Fibroblast of skin of abdomen (primary cell): ENCODE data around the gene FAM169A. TPM values are rescaled to one million over a fixed set of nuclear protein-coding genes. Genes with fewer than 3 reads are reported as not detected.
"Not testable (repeated sequence)": the region's sequence is repeated elsewhere in the genome, so short reads cannot be mapped to it uniquely, and the experiment has no call there.

Experiments
- DNase-seq: peaks from one replicate; pipeline ENCODE4 v3.0.0-alpha.2; 2013
- polyA plus RNA-seq, 2 experiments: library from polyadenylated mRNA; unstranded; fragments of 120-200 nt; gene quantifications; one replicate each; pipeline ENCODE4 v1.2.1, GENCODE V29; 2013; ENCODE audit not compliant: insufficient read length in 2 of 2

The FAM169A gene, protein sequence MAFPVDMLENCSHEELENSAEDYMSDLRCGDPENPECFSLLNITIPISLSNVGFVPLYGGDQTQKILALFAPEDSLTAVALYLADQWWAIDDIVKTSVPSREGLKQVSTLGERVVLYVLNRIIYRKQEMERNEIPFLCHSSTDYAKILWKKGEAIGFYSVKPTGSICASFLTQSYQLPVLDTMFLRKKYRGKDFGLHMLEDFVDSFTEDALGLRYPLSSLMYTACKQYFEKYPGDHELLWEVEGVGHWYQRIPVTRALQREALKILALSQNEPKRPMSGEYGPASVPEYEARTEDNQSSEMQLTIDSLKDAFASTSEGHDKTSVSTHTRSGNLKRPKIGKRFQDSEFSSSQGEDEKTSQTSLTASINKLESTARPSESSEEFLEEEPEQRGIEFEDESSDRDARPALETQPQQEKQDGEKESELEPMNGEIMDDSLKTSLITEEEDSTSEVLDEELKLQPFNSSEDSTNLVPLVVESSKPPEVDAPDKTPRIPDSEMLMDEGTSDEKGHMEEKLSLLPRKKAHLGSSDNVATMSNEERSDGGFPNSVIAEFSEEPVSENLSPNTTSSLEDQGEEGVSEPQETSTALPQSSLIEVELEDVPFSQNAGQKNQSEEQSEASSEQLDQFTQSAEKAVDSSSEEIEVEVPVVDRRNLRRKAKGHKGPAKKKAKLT
- 1.1 TPM for polyA plus RNA-seq (2013, experiment 1 of 2; ENCODE audit: insufficient read length)
- 0.68 TPM for polyA plus RNA-seq (2013, experiment 2 of 2; ENCODE audit: insufficient read length)

DNA sequence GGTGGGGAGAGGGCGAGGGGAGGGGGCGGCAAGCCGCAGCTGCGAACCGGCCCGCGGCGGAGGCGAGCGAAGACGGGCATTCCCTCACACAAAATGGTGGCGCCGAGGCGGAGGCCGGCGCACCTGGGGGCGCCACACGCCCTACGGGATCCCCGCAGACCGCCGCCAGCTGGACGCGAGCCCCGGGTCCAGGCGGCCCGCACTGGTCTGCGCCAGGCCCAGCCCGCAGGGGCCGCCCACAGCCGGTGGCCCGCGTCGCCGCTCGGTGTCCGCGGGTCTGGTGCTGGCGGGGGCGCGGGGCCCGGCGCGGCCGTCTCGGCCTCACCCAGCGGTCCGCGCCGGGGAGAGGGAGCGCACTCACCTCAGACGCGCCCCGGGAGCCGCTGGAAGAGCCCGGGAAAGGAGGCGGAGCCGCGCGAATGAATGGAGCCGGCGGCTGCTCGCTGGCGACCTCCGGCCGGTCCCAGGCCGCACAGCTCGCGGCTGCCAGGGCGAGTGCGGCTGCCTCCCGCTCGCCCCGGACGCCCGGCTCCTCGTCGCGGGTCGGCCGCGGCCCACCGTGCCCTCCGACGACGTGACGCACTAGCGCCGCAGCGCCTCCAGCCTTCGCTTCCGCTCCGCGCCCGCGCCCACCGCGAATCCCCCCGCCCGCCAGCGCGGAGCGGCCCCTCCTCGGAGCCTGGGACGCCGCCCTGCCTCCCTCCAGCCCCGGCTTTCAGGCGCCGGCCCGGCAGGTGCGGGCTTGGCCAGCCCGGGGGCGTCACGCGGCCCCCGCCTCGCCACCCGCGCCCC, at the start of gene FAM169A:
TSS of gene FAM169A (minus strand) at position 584 of the 792 bp plus-strand sequence. CDS start 24,711 bp downstream, outside the sequence.
- DNase-seq = peak; percentile 32

DNA sequence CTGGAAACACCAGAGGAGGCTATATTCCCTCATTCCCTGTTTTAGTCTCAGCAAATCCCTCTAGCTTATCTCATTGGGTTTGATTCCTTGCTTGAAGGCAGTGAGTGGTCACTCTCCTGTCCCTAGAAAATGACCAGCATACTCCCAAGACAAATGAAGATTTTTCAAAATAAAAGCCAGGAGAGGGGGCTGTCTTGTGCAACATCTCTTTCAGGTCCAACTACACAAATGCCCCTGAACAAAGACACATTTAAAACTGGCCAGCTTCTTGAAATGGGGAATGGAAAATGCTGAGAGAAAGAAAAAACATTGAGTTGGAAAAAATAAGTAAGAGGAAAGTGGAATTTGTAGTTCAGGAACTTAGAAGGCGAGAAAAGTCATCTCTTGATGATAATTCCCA, 49.3 kb upstream of the FAM169A start:
- no peak for DNase-seq

DNA sequence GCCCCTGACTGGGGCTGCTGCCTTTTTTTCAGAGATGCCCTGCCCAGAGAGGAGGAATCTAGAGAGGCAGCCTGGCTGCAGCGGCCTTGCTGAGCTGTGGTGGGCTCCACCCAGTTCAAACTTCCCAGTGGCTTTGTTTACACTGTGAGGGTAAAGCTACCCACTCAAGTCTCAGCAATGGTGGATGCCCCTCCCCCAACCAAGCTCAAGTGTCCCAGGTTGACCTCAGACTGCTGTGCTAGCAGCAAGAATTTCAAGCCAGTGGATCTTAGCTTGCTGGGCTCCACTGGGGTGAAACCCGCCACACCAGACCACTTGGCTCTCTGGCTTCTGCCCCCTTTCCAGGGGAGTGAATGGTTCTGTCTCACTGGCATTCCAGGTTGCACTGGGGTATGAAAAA, 45.2 kb upstream of the FAM169A start:
- not testable (repeated sequence) for DNase-seq

DNA sequence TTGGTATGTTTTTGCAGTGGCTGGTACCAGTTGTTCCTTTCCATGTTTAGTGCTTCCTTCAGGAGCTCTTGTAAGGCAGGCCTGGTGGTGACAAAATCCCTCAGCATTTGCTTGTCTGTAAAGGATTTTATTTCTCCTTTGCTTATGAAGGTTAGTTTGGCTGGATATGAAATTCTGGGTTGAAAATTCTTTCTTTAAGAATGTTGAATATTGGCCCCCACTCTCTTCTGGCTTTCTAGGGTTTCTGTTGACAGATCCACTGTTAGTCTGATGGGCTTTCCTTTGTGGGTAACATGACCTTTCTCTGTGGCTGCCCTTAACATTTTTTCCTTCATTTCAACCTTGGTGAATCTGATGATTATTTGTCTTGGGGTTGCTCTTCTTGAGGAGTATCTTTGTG, 43.7 kb upstream of the FAM169A start:
- DNase-seq = not testable (repeated sequence)

DNA sequence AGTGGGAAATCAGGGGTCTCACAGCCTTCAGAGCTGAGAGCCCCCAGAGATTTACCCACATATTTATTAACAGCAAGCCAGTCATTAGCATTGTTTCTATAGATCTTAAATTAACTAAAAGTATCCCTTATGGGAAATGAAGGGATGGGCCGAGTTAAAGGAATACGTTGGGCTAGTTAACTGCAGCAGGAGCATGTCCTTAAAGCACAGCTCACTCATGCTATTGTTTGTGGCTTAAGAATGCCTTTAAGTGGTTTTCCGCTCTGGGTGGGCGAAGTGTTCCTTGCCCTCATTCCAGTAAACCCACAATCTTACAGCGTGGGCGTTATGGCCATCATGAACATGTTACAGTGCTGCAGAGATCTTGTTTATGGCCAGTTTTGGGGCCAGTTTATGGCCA, 42.0 kb upstream of the FAM169A start:
- not testable (repeated sequence) for DNase-seq

DNA sequence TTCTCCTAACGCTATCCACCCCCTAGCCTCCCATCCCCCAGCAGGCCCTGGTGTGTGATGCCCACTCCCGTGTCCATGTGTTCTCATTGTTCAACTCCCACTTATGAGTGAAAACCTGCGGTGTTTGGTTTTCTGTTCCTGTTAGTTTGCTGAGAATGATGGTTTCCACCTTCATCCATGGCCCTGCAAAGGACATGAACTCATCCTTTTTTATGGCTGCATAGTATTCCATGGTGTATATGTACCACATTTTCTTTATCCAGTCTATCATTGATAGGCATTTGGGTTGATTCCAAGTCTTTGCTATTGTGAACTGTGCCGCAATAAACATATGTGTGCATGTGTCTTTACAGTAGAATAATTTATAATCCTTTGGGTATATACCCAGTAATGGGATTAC, 38.5 kb upstream of the FAM169A start:
- not testable (repeated sequence) for DNase-seq

DNA sequence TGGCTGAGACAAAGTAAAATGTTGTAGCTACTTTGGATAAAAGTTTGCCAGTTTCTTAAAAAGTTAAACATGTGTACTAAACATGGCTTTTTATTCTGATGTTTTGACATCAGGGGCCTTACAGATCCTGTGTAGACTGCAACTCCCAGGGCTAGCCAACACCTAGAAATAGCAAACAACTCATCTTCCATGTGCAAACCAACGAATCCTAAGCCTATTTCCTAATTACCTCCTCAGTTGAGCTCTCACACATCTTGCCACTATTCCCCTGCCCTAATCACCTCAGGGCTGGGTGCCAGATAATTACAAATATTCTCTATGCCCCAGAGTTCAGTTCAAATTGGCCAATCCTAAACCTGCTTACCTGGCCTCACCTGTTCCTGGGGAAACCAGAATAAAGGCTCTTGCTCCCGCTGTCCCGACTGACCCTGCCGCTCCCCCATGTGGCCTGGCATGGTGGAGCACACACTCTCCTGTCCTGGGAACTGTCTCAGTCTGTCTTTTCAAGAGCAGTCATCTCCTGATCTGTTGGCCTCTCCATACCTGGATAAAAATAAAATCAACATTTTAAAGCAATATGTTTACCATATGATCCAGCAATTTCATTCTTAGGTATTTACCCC, 37.1 kb upstream of the FAM169A start:
- DNase-seq = no peak

DNA sequence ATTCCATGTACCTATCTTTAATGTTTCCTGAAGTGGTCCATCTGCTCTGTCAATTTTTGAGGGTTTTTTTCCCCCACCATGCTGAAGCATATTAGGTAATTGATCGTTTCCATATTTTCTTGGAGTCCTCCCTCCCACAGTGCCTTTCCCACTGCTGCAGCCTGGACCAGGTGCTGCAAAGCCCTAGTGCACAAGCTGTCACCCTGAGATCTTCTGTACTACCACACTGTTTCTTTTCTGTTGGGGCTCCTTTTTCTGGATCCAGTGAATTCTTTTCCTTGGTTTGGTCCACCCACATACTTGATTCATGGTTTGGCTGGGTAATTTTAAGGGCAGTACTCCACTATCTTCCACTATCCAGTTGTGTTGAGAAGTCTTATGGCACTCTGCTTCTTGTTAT, 30.9 kb upstream of the FAM169A start:
- DNase-seq = no peak

DNA sequence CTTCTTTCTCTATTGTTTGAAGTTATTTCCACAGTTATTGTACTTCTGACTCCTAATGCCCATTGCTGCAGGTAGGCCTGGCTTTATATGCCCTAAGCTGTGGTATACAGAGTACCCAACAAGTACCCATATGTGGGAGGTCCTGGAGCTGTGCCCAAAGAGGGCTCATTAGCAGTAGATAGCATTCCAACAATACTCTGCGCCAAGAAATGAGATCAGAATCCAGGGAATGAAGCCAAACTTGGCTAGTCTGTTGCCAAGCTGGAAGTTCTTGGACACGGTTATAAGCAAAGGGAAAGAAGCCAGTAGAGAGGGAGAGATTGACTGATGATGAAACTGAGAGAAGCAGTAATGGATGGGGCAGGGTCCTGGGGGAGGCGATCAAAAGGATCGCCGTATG, 29.7 kb upstream of the FAM169A start:
- DNase-seq = peak; percentile 67

DNA sequence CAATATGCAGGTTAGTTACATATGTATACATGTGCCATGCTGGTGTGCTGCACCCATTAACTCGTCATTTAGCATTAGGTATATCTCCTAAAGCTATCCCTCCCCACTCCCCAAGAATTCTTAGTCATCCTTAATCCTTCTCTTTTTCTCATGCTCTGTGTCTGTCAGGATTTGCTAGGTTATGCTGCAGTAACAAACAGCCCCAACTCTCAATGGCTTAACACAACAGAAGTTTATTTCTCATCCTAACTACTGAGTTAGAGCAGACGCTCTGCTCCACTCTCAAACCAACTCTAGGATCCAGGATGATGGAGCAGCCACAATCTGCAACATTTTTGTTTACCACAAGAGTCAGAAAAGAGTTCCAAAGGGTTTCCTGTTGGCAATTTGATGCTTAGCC, 28.2 kb upstream of the FAM169A start:
- no peak for DNase-seq

DNA sequence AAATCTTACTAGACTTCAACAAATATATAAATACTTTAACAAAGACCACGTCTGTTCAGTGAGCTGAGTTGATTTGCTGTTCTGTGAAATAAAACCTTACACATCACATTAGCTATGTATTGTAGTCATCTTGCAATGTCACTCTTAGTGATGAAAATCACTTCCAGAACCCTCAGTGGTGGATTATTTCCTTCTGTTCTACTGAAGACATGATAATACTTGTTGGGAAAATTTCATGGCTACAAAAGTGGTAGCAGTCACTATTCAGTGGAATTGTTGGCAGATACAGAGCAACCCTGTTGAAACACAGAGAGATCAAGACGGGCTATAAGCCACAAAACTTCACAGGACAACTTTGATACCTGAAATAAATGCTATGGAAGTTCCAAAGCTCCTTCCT, 26.7 kb upstream of the FAM169A start:
- no peak for DNase-seq

DNA sequence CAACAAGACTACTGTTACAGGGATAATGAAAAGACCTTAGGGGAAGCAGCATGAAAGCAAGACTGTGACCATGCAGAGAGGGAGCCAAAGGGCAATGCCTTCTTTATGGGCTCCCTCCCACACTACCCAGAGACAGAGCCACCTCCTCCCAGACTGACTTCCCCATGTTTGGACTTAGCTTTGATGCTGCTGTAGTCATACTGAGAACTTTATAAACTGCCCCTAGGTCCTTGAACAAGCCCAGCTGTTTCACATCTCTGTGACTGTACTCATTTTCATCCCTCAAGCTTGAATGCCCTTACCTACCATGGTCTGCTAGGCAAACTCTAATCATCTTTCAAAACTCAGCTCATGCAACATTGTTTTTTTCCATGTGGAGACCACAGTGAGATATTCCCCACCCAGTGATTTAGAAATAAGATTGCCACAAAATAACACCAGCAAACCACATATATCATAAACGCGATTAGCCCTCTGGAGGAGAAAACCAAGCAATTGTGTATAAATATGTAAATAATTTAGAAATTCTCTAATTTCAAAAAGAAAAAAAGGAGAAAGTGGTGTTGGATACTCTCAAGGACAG, 23.4 kb upstream of the FAM169A start:
- DNase-seq = no peak

DNA sequence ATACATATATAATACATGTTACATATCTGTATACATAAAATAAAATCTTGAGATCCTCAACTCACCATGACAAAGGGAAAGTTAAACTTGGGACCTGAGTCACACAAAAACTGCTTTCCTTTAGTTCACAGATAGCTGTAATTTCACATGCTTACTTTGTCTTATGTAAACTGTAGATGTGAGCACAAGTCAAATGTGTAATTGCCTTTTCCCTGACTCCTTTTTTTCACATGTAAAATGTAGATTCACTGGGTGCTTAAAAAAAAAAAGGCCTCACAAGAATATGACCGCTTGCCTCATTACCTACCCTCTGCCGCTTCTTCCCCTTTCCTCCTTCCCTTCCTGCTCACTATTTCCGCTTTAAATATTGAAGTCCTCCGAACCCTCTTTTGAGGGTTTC, 21.9 kb upstream of the FAM169A start:
- DNase-seq = no peak

DNA sequence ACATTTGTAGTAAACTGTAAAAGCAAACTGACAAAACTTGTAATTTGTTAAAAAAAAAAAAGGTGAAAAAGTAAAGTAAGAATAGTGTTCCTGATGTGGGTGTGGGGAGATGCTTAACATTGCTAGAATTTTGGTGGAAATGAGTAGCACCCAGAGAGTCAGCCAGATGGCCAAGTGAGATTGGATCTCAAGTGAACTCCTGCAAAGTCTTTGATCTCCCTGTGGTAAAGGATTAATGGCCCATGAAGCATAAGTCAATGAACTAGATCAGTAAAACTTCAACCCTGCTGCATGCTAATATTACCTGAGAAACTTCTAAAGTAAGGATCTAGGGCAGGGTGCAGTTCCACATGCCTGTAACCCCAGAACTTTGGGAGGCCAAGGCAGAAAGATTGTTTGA, 19.0 kb upstream of the FAM169A start:
- no peak for DNase-seq

DNA sequence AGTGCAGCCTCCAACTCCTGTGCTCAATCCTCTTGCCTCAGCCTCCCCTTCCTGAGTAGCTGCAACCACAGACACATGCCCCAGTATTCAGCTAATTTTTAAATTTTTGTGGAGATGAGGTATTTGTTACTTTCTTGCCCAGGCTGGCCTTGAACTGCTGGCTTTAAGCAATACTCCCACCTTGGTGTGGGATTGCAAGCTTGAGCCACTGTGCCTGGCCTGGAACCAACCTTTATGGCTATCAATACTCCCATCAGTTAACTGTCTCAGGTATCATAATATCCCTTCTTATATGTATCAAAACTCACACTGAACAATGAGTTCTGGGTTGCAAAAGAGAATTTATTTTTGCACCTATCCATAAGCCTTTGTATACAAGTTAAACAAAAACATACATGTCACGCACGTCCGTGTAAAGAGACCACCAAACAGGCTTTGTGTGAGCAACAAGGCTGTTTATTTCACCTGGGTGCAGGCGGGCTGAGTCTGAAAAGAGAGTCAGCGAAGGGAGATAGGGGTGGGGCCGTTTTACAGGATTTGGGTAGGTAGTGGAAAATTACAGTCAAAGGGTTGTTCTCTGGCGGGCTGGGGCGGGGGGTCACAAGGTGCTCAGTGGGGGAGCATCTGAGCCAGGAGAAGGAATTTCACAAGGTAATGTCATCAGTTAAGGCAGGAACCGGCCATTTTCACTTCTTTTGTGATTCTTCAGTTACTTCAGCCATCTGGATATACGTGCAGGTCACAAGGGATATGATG, 16.4 kb upstream of the FAM169A start:
- DNase-seq = not testable (repeated sequence)

DNA sequence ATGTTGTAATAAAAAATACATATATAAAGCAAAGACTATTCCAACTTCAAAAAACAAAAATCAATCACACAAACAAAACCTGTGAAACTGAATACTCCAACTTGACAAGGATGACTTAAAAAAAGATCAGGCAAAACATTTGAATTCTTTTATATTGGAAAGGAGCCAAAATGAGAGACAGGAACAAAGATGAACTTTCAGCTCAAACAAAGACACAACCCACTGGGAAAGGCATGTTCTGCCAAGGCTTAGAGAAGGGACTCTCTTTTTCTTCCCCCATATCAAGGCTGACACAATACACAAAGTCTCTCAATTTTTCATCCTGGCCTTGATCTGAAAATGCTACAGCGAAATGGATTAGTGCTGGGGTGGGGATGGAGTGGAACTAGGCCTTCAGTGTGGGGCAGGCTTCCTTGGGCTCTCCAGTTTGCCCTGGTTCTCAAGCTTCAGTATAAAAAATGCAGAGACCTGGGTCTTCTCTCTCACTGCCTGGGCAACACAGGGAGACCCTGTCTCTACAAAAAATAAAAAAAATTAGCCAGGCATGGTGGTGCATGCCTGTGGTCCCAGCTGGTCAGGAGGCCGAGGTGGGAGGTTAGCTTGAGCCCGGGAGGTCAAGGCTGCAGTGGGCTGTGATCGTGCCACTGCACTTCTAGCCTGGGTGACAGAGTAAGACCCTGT, 11.6 kb upstream of the FAM169A start:
- DNase-seq = no peak

DNA sequence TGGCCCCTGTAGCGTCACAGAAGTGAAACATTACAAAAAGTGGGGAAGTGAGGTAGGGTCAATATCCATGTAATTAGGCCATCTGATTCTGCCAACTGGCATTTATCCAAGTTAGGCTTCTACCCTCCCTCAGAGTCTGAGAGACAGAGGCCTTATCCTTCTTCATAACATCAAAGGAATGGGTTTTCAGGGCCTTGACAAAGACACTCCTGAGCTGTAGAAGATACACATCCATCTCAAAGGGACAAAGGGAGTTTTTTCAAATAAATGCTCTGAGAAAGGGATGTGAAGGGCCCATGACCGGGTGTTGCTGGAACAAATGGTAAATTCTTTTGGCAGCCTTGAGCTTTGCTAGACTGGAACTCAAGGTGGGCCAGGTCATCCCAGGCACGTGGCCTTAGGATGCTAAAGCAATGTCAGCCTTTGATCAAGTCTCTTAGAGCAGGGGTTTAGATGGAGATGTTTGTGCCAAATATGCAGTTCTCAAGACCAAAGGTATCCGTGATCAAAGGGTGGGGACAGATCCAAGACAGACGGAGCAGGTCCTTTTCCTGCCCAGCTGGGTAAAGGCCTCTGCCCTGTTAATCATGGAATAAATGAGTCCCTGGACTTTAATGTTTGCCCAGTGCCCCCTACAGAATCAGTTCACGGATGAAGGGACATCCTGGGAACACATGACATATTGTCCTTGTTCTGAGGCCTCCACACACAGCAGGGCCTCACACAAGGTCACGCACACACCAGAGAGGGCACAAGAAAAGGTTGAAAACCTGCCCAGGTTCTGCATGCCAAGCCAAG, 10.0 kb upstream of the FAM169A start:
- DNase-seq = no peak

DNA sequence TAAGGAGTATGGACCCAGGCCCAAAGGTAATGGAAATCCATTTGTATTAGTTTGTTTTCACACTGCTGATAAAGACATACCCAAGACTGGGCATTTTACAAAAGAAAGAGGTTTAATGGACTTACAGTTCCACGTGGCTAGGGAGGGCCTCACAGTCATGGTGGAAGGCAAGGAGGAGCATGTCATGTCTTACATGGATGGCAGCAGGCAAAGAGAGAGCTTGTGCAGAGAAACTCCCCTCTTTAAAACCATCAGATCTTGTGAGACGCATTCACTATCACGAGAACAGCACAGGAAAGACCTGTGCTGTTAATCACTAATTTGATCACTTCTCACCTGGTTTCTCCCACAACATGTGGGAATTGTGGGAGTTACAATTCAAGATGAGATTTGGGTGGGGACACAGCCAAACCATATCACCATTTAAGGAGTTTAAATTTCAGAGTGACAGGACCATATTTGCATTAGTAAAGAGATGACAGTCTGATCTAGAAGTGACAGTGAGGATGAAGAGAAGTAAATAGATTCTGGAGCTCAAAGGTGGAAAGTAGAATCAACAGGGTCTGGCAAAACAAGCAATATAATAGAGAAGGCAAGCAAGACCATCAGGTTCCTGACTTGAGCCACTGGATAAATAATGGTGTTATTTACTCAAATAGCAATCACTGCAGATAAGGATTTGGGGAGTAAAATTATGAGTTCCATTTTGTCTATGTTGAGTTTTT, 7.5 kb upstream of the FAM169A start:
- DNase-seq = no peak
